Testis (tissue), 3 donors: Measurements from ENCODE around the gene TMEM54. TPM values are rescaled to one million over a fixed set of nuclear protein-coding genes. Genes with fewer than 3 reads are reported as not detected.

Experiments
- DNase-seq: peaks from one replicate; pipeline ENCODE4 v3.0.0-alpha.2; 2019
- H3K27ac ChIP-seq, 2 donors: fragments of 200-600 bp; sonication (generic); one replicate each; pipeline ENCODE4 v1.5.1; 2019
- H3K27me3 ChIP-seq: fragments of 200-600 bp; sonication (generic); one replicate; pipeline ENCODE4 v1.5.1; 2019
- H3K36me3 ChIP-seq: fragments of 200-600 bp; sonication (generic); one replicate; pipeline ENCODE4 v1.5.1; 2017; ENCODE audit warnings: low read depth; ENCODE audit errors: missing control alignments
- H3K4me1 ChIP-seq: fragments of 200-600 bp; sonication (generic); one replicate; pipeline ENCODE4 v1.5.1; 2019
- H3K4me3 ChIP-seq, 2 donors: fragments of 200-600 bp; sonication (generic); one replicate each; pipeline ENCODE4 v1.5.1; 2017 to 2019
- H3K9me3 ChIP-seq: fragments of 200-600 bp; sonication (generic); one replicate; pipeline ENCODE4 v1.5.1; 2017
- CTCF ChIP-seq, 3 experiments: fragments of 450-650 bp in 2 of 3; fragments of 200-600 bp in 1 of 3; sonication (generic) in 1 of 3; IDR thresholded peaks; one replicate each; pipeline ENCODE4 v1.5.1; 2016 to 2019; ENCODE audit warnings: antibody characterized with exemption in 3 of 3, mild to moderate bottlenecking in 2 of 3, moderate library complexity in 1 of 3
- POLR2A ChIP-seq: fragments of 450-650 bp; IDR thresholded peaks from one replicate; pipeline ENCODE4 v1.6.1; 2017; ENCODE audit warnings: antibody characterized with exemption, mild to moderate bottlenecking, moderate library complexity
- WGBS, 2 donors: methylation state at CpG; one replicate each; pipeline ENCODE4 v1.1.5; 2018; 5-methylcytosine and 5-hydroxymethylcytosine counted together
- intact Hi-C: fragments of 100-400 bp; cut with DNase I; formaldehyde crosslinking; loops from one replicate; pipeline ENCODE4 v1.15.1; 2023; ENCODE audit warnings: low total_unique reads
- polyA plus RNA-seq: library from polyadenylated mRNA; stranded (reverse); fragments of 350-450 nt; fragmentation: Illumina TruSeq; extraction: RNeasy Lipid Tissue Mini Kit (QIAGEN cat#74804); gene quantifications from one replicate; pipeline ENCODE4 v1.2.3, GENCODE V29; 2014; ENCODE audit warnings: low read depth, low replicate concordance; ENCODE audit not compliant: insufficient read depth
- total RNA-seq, 2 donors: library from RNA; depleted of rRNA; stranded (reverse); fragments of >200 nt; gene quantifications; one replicate each; pipeline ENCODE4 v1.2.3, GENCODE V29; 2016

TMEM54 gene
- total and polyA plus RNA-seq, 3 donors from 2014 or later: 18.7 to 24.0 (median 23.0) TPM

GRCh38 chr1:32899586-32900296 lies 1.4 kb downstream of the TMEM54 start:
- intact Hi-C loops: no loop called here

GRCh38 chr1:32898958-32899357 lies 2.2 kb downstream of the TMEM54 start:
- Histone ChIP-seq H3K4me3 (no peak overlapping the region), H3K4me1 (peaks cover 4% of the 10 kb centered on the region), H3K9me3 (no peaks in the 10 kb centered on the region), H3K36me3 (no peaks in the 10 kb centered on the region), H3K27ac (no peak overlapping the region), H3K27me3 (no peaks in the 10 kb centered on the region)
- intact Hi-C loops: no loop called here
- no peak for DNase-seq
- WGBS, 2 donors: 95 to 100% methylated on average over 3 of the region's 3 CpGs
- TF ChIP-seq POLR2A (no peak), CTCF (IDR thresholded peaks at IDR 0.05) (no peak)

More at GRCh38 chr1:32899586-32900296, 1.4 kb downstream of the TMEM54 start:
- H3K27me3 ChIP-seq: no peaks in the 10 kb centered on the region
- peaks cover 4% of the 10 kb centered on the region for H3K4me1 ChIP-seq
- TF ChIP-seq CTCF (IDR thresholded peaks at IDR 0.05): no peak
- no peak for TF ChIP-seq POLR2A
- WGBS, 2 donors: 78 to 82% methylated on average over 6 to 7 of the region's 7 CpGs
- no peak overlapping the region for H3K27ac ChIP-seq
- no peak for DNase-seq
- no peaks in the 10 kb centered on the region for H3K9me3 ChIP-seq
- H3K4me3 ChIP-seq: no peak overlapping the region
- no peaks in the 10 kb centered on the region for H3K36me3 ChIP-seq

- 95 to 96% methylated on average over 3 to 9 of the region's 9 CpGs for WGBS, 2 donors
- Histone ChIP-seq H3K27me3 (no peaks in the 10 kb centered on the region), H3K36me3 (no peaks in the 10 kb centered on the region), H3K9me3 (no peaks in the 10 kb centered on the region), H3K27ac (no peak overlapping the region), H3K4me1 (peaks cover 11% of the 10 kb centered on the region), H3K4me3 (no peak overlapping the region)
- no peak for TF ChIP-seq POLR2A
- TF ChIP-seq CTCF (IDR thresholded peaks at IDR 0.05): no peak
- no peak for DNase-seq
- intact Hi-C loops: no loop called here
Observed at GRCh38 chr1:32898056-32898455, 3.1 kb downstream of the TMEM54 start.

- intact Hi-C loops: no loop called here
- H3K9me3 ChIP-seq: no peaks in the 10 kb centered on the region
- no peak overlapping the region for H3K27ac ChIP-seq
- no peaks in the 10 kb centered on the region for H3K27me3 ChIP-seq
- H3K4me3 ChIP-seq: no peak overlapping the region
- WGBS, 2 donors: 80 to 82% methylated on average over 11 of the region's 11 CpGs
- no peak for TF ChIP-seq CTCF (IDR thresholded peaks at IDR 0.05)
- no peak for TF ChIP-seq POLR2A
- H3K4me1 ChIP-seq: peaks cover 11% of the 10 kb centered on the region
- no peak for DNase-seq
- no peaks in the 10 kb centered on the region for H3K36me3 ChIP-seq
Observed at GRCh38 chr1:32897082-32898049, 3.8 kb downstream of the TMEM54 start.
